ENCODE measurements around the gene SMIM5. TPM values are rescaled to one million over a fixed set of nuclear protein-coding genes. Genes with fewer than 3 reads are reported as not detected.
A peak's percentile ranks its signal among the peaks of the same experiment; 100 is the strongest.

Gene SMIM5
- total and polyA plus RNA-seq, 2 of the 13 experiments (the other 11 are each of a cell fraction or from before 2014, with no cell fraction given) = not detected

DNA sequence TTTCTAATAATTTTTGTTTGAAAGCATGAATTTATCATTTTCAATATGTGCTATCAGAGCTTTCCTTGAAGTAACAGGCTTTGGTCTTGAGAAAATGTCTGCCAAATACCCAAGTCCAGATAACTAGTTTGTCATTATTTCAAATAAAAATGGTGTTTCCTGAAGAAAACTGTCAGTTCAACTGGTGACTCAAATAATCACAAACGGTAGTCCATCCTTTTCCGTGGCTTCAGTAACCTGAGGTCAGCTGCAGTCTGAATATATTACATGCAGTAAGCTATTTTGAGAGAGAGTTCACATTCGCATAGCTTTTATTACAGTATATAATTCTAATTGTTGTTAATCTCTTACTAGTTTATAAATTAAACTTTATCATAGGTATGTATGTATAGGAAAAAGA, 43.2 kb downstream of the SMIM5 start (continued):
- TF ChIP-seq, protein P1, sequence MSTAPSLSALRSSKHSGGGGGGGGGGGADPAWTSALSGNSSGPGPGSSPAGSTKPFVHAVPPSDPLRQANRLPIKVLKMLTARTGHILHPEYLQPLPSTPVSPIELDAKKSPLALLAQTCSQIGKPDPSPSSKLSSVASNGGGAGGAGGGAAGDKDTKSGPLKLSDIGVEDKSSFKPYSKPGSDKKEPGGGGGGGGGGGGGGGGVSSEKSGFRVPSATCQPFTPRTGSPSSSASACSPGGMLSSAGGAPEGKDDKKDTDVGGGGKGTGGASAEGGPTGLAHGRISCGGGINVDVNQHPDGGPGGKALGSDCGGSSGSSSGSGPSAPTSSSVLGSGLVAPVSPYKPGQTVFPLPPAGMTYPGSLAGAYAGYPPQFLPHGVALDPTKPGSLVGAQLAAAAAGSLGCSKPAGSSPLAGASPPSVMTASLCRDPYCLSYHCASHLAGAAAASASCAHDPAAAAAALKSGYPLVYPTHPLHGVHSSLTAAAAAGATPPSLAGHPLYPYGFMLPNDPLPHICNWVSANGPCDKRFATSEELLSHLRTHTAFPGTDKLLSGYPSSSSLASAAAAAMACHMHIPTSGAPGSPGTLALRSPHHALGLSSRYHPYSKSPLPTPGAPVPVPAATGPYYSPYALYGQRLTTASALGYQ (CRISPR knock-in tag; IDR thresholded peaks at IDR 0.05) = no peak

DNA sequence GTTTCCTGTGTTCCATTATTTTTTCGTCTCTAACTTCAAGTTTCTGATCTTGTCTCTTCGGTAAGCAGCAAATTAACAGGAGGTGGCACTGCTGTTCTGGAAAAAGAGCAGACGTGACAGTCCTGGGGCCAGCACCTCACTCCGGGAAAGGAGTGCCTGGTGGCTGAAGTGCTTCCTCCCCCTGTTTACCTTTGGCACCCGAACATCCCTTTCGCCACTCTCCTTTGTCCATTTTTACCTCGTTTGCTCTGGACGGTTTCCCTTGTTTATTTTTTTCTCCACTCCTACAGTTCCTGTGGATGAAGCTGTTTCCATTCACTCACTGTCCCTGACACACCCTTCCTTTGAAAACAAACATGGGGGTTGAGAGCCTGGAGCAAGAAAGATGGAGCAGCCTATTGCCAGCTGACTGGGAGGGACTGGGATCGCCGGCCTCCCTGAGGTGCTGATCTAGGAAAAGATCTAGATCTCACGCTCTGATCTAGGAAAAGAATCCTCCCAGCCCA, 46.5 kb downstream of the SMIM5 start:
- BruUV-seq (replicated peaks) = no TSS peak
- Histone ChIP-seq H3K27me3 (ENCODE audit: control insufficient read depth in 1 of 2, insufficient read depth in 2 of 2, low read length in 2 of 2) (no peaks in the 10 kb centered on the region), H4K20me1 (ENCODE audit: insufficient read depth, low read length) (peaks cover 3% of the 10 kb centered on the region; the same call in 1 of the 2 replicates), H3K36me3 (replicated peaks in 1 of 2; ENCODE audit: control insufficient read depth in 1 of 2, insufficient read depth in 2 of 2, low read length in 2 of 2) (peaks cover 18 to 52% of the 10 kb centered on the region in 2 experiments), H3K4me3 (replicated peaks in 1 of 3; ENCODE audit: insufficient read depth in 1 of 3, low read depth in 2 of 3, low read length in 3 of 3) (no peak overlapping the region), H3K27ac (ENCODE audit: extremely low read length, insufficient read depth, low read length) (no peak overlapping the region), H3K9ac (ENCODE audit: insufficient read depth, low read depth, low read length) (no peak overlapping the region), H3K9me3 (ENCODE audit: low read length) (no peaks in the 10 kb centered on the region), H2AFZ (ENCODE audit: low read length) (no peak overlapping the region), H3K79me2 (ENCODE audit: insufficient read depth, low read length) (peaks cover 34% of the 10 kb centered on the region), H3K4me1 (ENCODE audit: insufficient read depth, low read length) (peaks cover 16% of the 10 kb centered on the region), H3K4me2 (ENCODE audit: low read depth, low read length) (no peak overlapping the region)
- POLR2A ChIA-PET = no interaction called here
- ATAC-seq (peak; percentile 24; the same call in 1 of the 3 replicates), DNase-seq (ENCODE audit: low spot score) (no peak), FAIRE-seq (no peak)
- intact Hi-C loops (cut with micrococcal nuclease; ENCODE audit: unreplicated experiment) = no loop called here
- CTCF ChIA-PET (ENCODE audit: low intra/inter-chr PET ratio, low total read pairs) = interaction anchor here (1.3 kb wide), 1 partner anchor 68 kb away, joined by 10 read pairs; no protein-coding TSS in a partner anchor
- 82% methylated on average over 11 of the region's 11 CpGs for WGBS (ENCODE audit: low lambda C conversion rate)
- in situ Hi-C loops (cut with HindIII; ENCODE audit: extremely low pct_ligation_motif_present, low pct_unique_long_range_greater_than_20kb) = loop anchor here (5.0 kb wide), 1 partner anchor 73 kb away; no protein-coding TSS in a partner anchor
- TF ChIP-seq NAIF1 (CRISPR knock-in tag; IDR thresholded peaks at IDR 0.05; ENCODE audit: borderline replicate concordance) = no peak
- 0 out of 2 replicates have a peak, but pooled peaks have one; percentile 35 for TF ChIP-seq ZNF296 (CRISPR knock-in tag; conservative IDR thresholded peaks at IDR 0.05)
- TF ChIP-seq ZNF501 (CRISPR knock-in tag; IDR thresholded peaks at IDR 0.05) = 0 out of 2 replicates have a peak, but pooled peaks have one; percentile 22
- no peak for TF ChIP-seq HNF4G (IDR thresholded peaks at IDR 0.05; ENCODE audit: borderline replicate concordance, low read depth, low read length)
- no peak for TF ChIP-seq HNF4G (CRISPR knock-in tag; IDR thresholded peaks at IDR 0.05; ENCODE audit: borderline replicate concordance, low read depth)
- TF ChIP-seq HNF1B (CRISPR knock-in tag; IDR thresholded peaks at IDR 0.05) = no peak
- TF ChIP-seq SP5 (CRISPR knock-in tag; IDR thresholded peaks at IDR 0.05; ENCODE audit: borderline replicate concordance, low read depth) = no peak
- TF ChIP-seq, protein P2, sequence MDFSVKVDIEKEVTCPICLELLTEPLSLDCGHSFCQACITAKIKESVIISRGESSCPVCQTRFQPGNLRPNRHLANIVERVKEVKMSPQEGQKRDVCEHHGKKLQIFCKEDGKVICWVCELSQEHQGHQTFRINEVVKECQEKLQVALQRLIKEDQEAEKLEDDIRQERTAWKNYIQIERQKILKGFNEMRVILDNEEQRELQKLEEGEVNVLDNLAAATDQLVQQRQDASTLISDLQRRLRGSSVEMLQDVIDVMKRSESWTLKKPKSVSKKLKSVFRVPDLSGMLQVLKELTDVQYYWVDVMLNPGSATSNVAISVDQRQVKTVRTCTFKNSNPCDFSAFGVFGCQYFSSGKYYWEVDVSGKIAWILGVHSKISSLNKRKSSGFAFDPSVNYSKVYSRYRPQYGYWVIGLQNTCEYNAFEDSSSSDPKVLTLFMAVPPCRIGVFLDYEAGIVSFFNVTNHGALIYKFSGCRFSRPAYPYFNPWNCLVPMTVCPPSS (IDR thresholded peaks at IDR 0.05) = no peak
- TF ChIP-seq SOX5 (CRISPR knock-in tag; IDR thresholded peaks at IDR 0.05; ENCODE audit: borderline replicate concordance) = 0 out of 2 replicates have a peak, but pooled peaks have one; percentile 8
- no peak for TF ChIP-seq TRAFD1 (CRISPR knock-in tag; IDR thresholded peaks at IDR 0.05; ENCODE audit: borderline replicate concordance)
- TF ChIP-seq ZNF468 (CRISPR knock-in tag; IDR thresholded peaks at IDR 0.05) = no peak
- TF ChIP-seq ZNF484 (CRISPR knock-in tag; IDR thresholded peaks at IDR 0.05; ENCODE audit: borderline replicate concordance, low read depth) = no peak
- no peak for TF ChIP-seq RBAK (CRISPR knock-in tag; IDR thresholded peaks at IDR 0.05)
- no peak for TF ChIP-seq FOXM1 (CRISPR knock-in tag; IDR thresholded peaks at IDR 0.05)
- no peak for TF ChIP-seq MED13 (CRISPR knock-in tag; IDR thresholded peaks at IDR 0.05)

All from HepG2 (cell line).